Cortex of kidney (tissue), 1 donor: ENCODE measurements around the gene FBRSL1.

Source experiments
- DNase-seq: peaks from one replicate; lab custom pipeline; 2025; lab: John Stamatoyannopoulos, UW

The FBRSL1 gene

GRCh38 chr12:132497514-132498405 lies 7.8 kb downstream of the FBRSL1 start:
- no peak for DNase-seq

GRCh38 chr12:132498931-132499330 lies 9.0 kb downstream of the FBRSL1 start:
- DNase-seq = no peak

GRCh38 chr12:132500142-132500855 lies 10.3 kb downstream of the FBRSL1 start:
- no peak for DNase-seq

GRCh38 chr12:132500856-132501180 lies 10.9 kb downstream of the FBRSL1 start:
- no peak for DNase-seq

GRCh38 chr12:132501204-132501940 lies 11.4 kb downstream of the FBRSL1 start:
- DNase-seq = no peak

- no peak for DNase-seq
These were observed 12.4 kb downstream of the FBRSL1 start for GRCh38 chr12:132502149-132502881.

GRCh38 chr12:132502882-132503193 lies 12.9 kb downstream of the FBRSL1 start:
- DNase-seq = no peak

GRCh38 chr12:132503618-132504204 lies 13.8 kb downstream of the FBRSL1 start:
- DNase-seq = no peak

GRCh38 chr12:132505105-132505851 lies 15.3 kb downstream of the FBRSL1 start:
- DNase-seq = no peak

GRCh38 chr12:132505852-132506219 lies 15.9 kb downstream of the FBRSL1 start:
- no peak for DNase-seq

GRCh38 chr12:132506328-132507160 lies 16.6 kb downstream of the FBRSL1 start:
- DNase-seq = no peak

- no peak for DNase-seq
These were observed 17.2 kb downstream of the FBRSL1 start for GRCh38 chr12:132507161-132507538.

- no peak for DNase-seq
These were observed 17.9 kb downstream of the FBRSL1 start for GRCh38 chr12:132507656-132508490.

- DNase-seq = no peak
These were observed 18.5 kb downstream of the FBRSL1 start for GRCh38 chr12:132508491-132508740.

- DNase-seq = no peak
These were observed 19.1 kb downstream of the FBRSL1 start for GRCh38 chr12:132508860-132509732.

GRCh38 chr12:132510111-132510724 lies 20.3 kb downstream of the FBRSL1 start:
- no peak for DNase-seq

- no peak for DNase-seq
These were observed 21.0 kb downstream of the FBRSL1 start for GRCh38 chr12:132510746-132511477.
